HepG2 (cell line): ENCODE data around the gene AGMO. TPM values are rescaled to one million over a fixed set of nuclear protein-coding genes. Genes with fewer than 3 reads are reported as not detected.

Source experiments
- ATAC-seq: fragments of 200-7000 bp; cut with Tn5 transposase; 3 replicates; pipeline ENCODE4 v1.9.1; 2020; ENCODE audit warnings: mild to moderate bottlenecking, moderate library complexity
- BruUV-seq: library from RNA; stranded (reverse); fragments of 400-500 nt; replicated peaks from 2 replicates; lab custom pipeline; 2021; lab: Mats Ljungman, UMichigan
- CTCF ChIA-PET: fragments of 300-600 bp; formaldehyde crosslinking; extraction: SDS; loops from one replicate; lab custom pipeline; 2021; ENCODE audit warnings: low total read pairs, inconsistent platforms, low intra/inter-chr PET ratio; lab: Yijun Ruan, JAX
- POLR2A ChIA-PET: fragments of 350-600 bp; sonication (Branson Sonifier 250); formaldehyde crosslinking; loops from one replicate; lab custom pipeline; 2020; ENCODE audit warnings: antibody characterized with exemption, inconsistent platforms; lab: Yijun Ruan, JAX
- DNase-seq: peaks from one replicate; pipeline ENCODE4 v3.0.0-alpha.2; 2015; ENCODE audit warnings: low spot score
- FAIRE-seq: peaks from 3 replicates; lab custom pipeline; 2011; peaks lifted over from hg19 to GRCh38; lab: Jason Lieb, UNC
- H2AFZ ChIP-seq: one replicate; pipeline ENCODE4 v1.6.1; 2011; ENCODE audit warnings: low read length, inconsistent platforms
- H3K27ac ChIP-seq: fragments of 300-600 bp; 3 replicates; pipeline ENCODE4 v1.8.0; 2011; ENCODE audit warnings: mixed run types, mild to moderate bottlenecking, mixed read lengths, low read length, inconsistent platforms; ENCODE audit not compliant: insufficient read depth; ENCODE audit errors: extremely low read length
- H3K27me3 ChIP-seq, 2 experiments: fragments of 200-600 bp in 1 of 2; 2 replicates in 1 of 2; 3 replicates in 1 of 2; pipeline versions ENCODE4 v1.6.0 to v1.8.0; 2011; ENCODE audit warnings: low read length in 2 of 2, mild to moderate bottlenecking in 2 of 2, moderate library complexity in 2 of 2, inconsistent platforms in 1 of 2; ENCODE audit not compliant: insufficient read depth in 2 of 2, control insufficient read depth in 1 of 2
- H3K36me3 ChIP-seq, 2 experiments: fragments of 200-600 bp in 1 of 2; replicated peaks in 1 of 2; 2 replicates in 1 of 2; 3 replicates in 1 of 2; pipeline versions ENCODE4 v1.5.1 to v1.8.0; 2011; ENCODE audit warnings: low read length in 2 of 2, inconsistent platforms in 1 of 2; ENCODE audit not compliant: insufficient read depth in 2 of 2, control insufficient read depth in 1 of 2
- H3K4me1 ChIP-seq: 2 replicates; pipeline ENCODE4 v1.5.1; 2012; ENCODE audit warnings: low read length, inconsistent platforms; ENCODE audit not compliant: insufficient read depth
- H3K4me2 ChIP-seq: 2 replicates; pipeline ENCODE4 v1.6.0; 2011; ENCODE audit warnings: low read depth, low read length, inconsistent platforms
- H3K4me3 ChIP-seq, 3 experiments: fragments of 200-600 bp in 1 of 3; sonication (generic), shearing (Covaris generic) in 1 of 3; replicated peaks in 1 of 3; 2 replicates each; pipeline ENCODE4 v1.5.1; 2011 to 2016; ENCODE audit warnings: low read length in 3 of 3, inconsistent platforms in 2 of 3, low read depth in 2 of 3, mild to moderate bottlenecking in 2 of 3, control low read depth in 1 of 3, mixed read lengths in 1 of 3; ENCODE audit not compliant: insufficient read depth in 1 of 3
- H3K79me2 ChIP-seq: one replicate; pipeline ENCODE4 v1.6.1; 2011; ENCODE audit warnings: low read length, inconsistent platforms; ENCODE audit not compliant: insufficient read depth
- H3K9ac ChIP-seq: 2 replicates; pipeline ENCODE4 v1.6.0; 2011; ENCODE audit warnings: mild to moderate bottlenecking, low read depth, low read length, inconsistent platforms; ENCODE audit not compliant: insufficient read depth
- H3K9me3 ChIP-seq: 2 replicates; pipeline ENCODE4 v1.5.1; 2012; ENCODE audit warnings: mild to moderate bottlenecking, low read length
- H4K20me1 ChIP-seq: 2 replicates; pipeline ENCODE4 v1.6.0; 2011; ENCODE audit warnings: inconsistent platforms, mild to moderate bottlenecking, low read length, moderate library complexity; ENCODE audit not compliant: insufficient read depth
- ARNT2 ChIP-seq: sonication (generic); formaldehyde crosslinking; IDR thresholded peaks from 2 replicates; pipeline ENCODE4 v1.8.0; 2022; ENCODE audit warnings: mild to moderate bottlenecking, low read depth, missing genetic modification reagents, moderate library complexity
- CEBPG ChIP-seq: IDR thresholded peaks from 2 replicates; pipeline ENCODE4 v1.6.1; 2016
- DNMT1 ChIP-seq: sonication (generic); formaldehyde crosslinking; IDR thresholded peaks from 2 replicates; pipeline ENCODE4 v1.5.1; 2020; ENCODE audit warnings: mild to moderate bottlenecking, missing genetic modification reagents
- DR1 ChIP-seq: sonication (generic); formaldehyde crosslinking; IDR thresholded peaks from 2 replicates; pipeline ENCODE4 v1.8.0; 2021; ENCODE audit warnings: mild to moderate bottlenecking, missing genetic modification reagents, inconsistent platforms
- FLYWCH1 ChIP-seq: sonication (generic); formaldehyde crosslinking; IDR thresholded peaks from 2 replicates; pipeline ENCODE4 v1.8.1; 2023; ENCODE audit warnings: mild to moderate bottlenecking, missing genetic modification reagents
- GRHL1 ChIP-seq: sonication (generic); formaldehyde crosslinking; conservative IDR thresholded peaks from 2 replicates; pipeline ENCODE4 v1.8.0; 2022; ENCODE audit warnings: missing genetic modification reagents
- HMGA1 ChIP-seq: sonication (generic); formaldehyde crosslinking; conservative IDR thresholded peaks from 2 replicates; pipeline ENCODE4 v1.4.0; 2020; ENCODE audit warnings: missing genetic modification reagents
- HOMEZ ChIP-seq: IDR thresholded peaks from 2 replicates; pipeline ENCODE4 v1.6.1; 2016; ENCODE audit warnings: low read depth
- NFKBIZ ChIP-seq: IDR thresholded peaks from 2 replicates; pipeline ENCODE4 v1.6.1; 2018; ENCODE audit warnings: missing genetic modification reagents, missing compliant biosample characterization
- PBX2 ChIP-seq: IDR thresholded peaks from 2 replicates; pipeline ENCODE4 v1.6.1; 2016; ENCODE audit warnings: control low read depth
- SETDB1 ChIP-seq: sonication (generic); formaldehyde crosslinking; IDR thresholded peaks from 2 replicates; pipeline ENCODE4 v1.5.1; 2020; ENCODE audit warnings: missing genetic modification reagents, mild to moderate bottlenecking, borderline replicate concordance
- SRF ChIP-seq: IDR thresholded peaks from 2 replicates; pipeline ENCODE4 v1.6.1; 2011; ENCODE audit warnings: mild to moderate bottlenecking, low read depth, low read length, moderate library complexity
- TBX3 ChIP-seq: fragments of 450-650 bp; IDR thresholded peaks from 2 replicates; pipeline ENCODE4 v1.6.1; 2017; ENCODE audit warnings: antibody characterized with exemption, mild to moderate bottlenecking, inconsistent platforms, borderline replicate concordance
- TEF ChIP-seq: sonication (generic); formaldehyde crosslinking; IDR thresholded peaks from 2 replicates; pipeline ENCODE4 v1.5.0; 2020; ENCODE audit warnings: missing genetic modification reagents
- TERF1 ChIP-seq: sonication (generic); formaldehyde crosslinking; IDR thresholded peaks from 2 replicates; pipeline ENCODE4 v1.8.0; 2022; ENCODE audit warnings: mild to moderate bottlenecking, missing genetic modification reagents, moderate library complexity
- TP53 ChIP-seq: sonication (generic); formaldehyde crosslinking; conservative IDR thresholded peaks from 2 replicates; pipeline ENCODE4 v1.4.0; 2020; ENCODE audit warnings: missing genetic modification reagents
- ZNF768 ChIP-seq: sonication (generic); formaldehyde crosslinking; IDR thresholded peaks from 2 replicates; pipeline ENCODE4 v1.4.0; 2020; ENCODE audit warnings: missing genetic modification reagents
- WGBS: methylation state at CpG from one replicate; pipeline ENCODE4 v1.1.6; 2017; ENCODE audit warnings: low lambda C conversion rate; 5-methylcytosine and 5-hydroxymethylcytosine counted together
- in situ Hi-C: cut with HindIII; loops from 2 replicates; pipeline ENCODE4 v1.10.0; 2017; ENCODE audit warnings: low pct_unique_long_range_greater_than_20kb; ENCODE audit not compliant: extremely low pct_ligation_motif_present
- intact Hi-C: fragments of 100-400 bp; cut with micrococcal nuclease; formaldehyde crosslinking; loops from one replicate; pipeline ENCODE4 v1.10.0; 2022; ENCODE audit not compliant: unreplicated experiment
- polyA plus RNA-seq, 8 experiments: library from polyadenylated mRNA; depleted of rRNA in 3 of 8; stranded (reverse) in 7 of 8; unstranded in 1 of 8; fragments of >200 nt; fragmentation: Illumina TruSeq in 4 of 8; extraction: Trizol in 4 of 8; gene quantifications; 2 replicates each; pipeline versions ENCODE4 v1.2.1 to v1.2.3, GENCODE V29; 2011 to 2016; ENCODE audit warnings: low read depth in 4 of 8, missing spikeins in 1 of 8, mixed read lengths in 1 of 8; ENCODE audit not compliant: insufficient read depth in 1 of 8
- total RNA-seq, 5 experiments: library from RNA; depleted of rRNA; stranded (reverse); fragments of >200 nt; fragmentation: Illumina TruSeq; extraction: Trizol; gene quantifications; 2 replicates each; pipeline ENCODE4 v1.2.3, GENCODE V29; 2016; ENCODE audit warnings: low read depth in 1 of 5

Gene AGMO
- total and polyA plus RNA-seq, 2 of the 13 experiments (the other 11 are each of a cell fraction or from before 2014, with no cell fraction given) = 0.22 to 0.50 TPM

GRCh38 chr7:15225981-15226380 lies 335.8 kb downstream of the AGMO start (continued):
- no peak for TF ChIP-seq GRHL1
- TF ChIP-seq SETDB1 = no peak
- TF ChIP-seq HMGA1 (CRISPR knock-in tag) = no peak
- TF ChIP-seq TBX3 = no peak

GRCh38 chr7:15219758-15220157 lies 342.1 kb downstream of the AGMO start:
- Histone ChIP-seq H3K4me3 (no peak overlapping the region), H3K4me1 (no peaks in the 10 kb centered on the region), H2AFZ (no peak overlapping the region), H3K27me3 (no peaks in the 10 kb centered on the region), H3K4me2 (no peak overlapping the region), H4K20me1 (no peaks in the 10 kb centered on the region), H3K79me2 (no peaks in the 10 kb centered on the region), H3K9me3 (peaks cover 56% of the 10 kb centered on the region), H3K27ac (no peak overlapping the region), H3K9ac (no peak overlapping the region), H3K36me3 (no peaks in the 10 kb centered on the region)
- BruUV-seq = no TSS peak
- no peak for DNase-seq
- no peak for ATAC-seq
- POLR2A ChIA-PET = no interaction called here
- no peak for FAIRE-seq
- 31% methylated on average over 1 of the region's 1 CpG for WGBS
- CTCF ChIA-PET = no interaction called here
- in situ Hi-C loops = no loop called here
- intact Hi-C loops = no loop called here
- TF ChIP-seq ZNF768 (CRISPR knock-in tag) = no peak
- TF ChIP-seq SRF = no peak
- TF ChIP-seq CEBPG = no peak
- TF ChIP-seq ARNT2 = no peak
- no peak for TF ChIP-seq PBX2 (CRISPR knock-in tag)
- TF ChIP-seq FLYWCH1 (CRISPR knock-in tag) = no peak
- no peak for TF ChIP-seq DNMT1 (CRISPR knock-in tag)
- TF ChIP-seq TEF (CRISPR knock-in tag) = no peak
- no peak for TF ChIP-seq TERF1 (CRISPR knock-in tag)
- TF ChIP-seq HOMEZ (CRISPR knock-in tag) = no peak
- no peak for TF ChIP-seq NFKBIZ
- no peak for TF ChIP-seq TP53 (CRISPR knock-in tag)
- no peak for TF ChIP-seq DR1 (CRISPR knock-in tag)
